HG02623 (cell line): ENCODE results near the gene PTPN4.
"Not testable (repeated sequence)": the region's sequence is repeated elsewhere in the genome, so short reads cannot be mapped to it uniquely, and the experiment has no call there.

Source experiments
- ATAC-seq: cut with Tn5 transposase; IDR thresholded peaks from one replicate; pipeline ENCODE4 v1.9.1; 2021; ENCODE audit warnings: moderate library complexity; ENCODE audit not compliant: unreplicated experiment

Gene PTPN4

DNA sequence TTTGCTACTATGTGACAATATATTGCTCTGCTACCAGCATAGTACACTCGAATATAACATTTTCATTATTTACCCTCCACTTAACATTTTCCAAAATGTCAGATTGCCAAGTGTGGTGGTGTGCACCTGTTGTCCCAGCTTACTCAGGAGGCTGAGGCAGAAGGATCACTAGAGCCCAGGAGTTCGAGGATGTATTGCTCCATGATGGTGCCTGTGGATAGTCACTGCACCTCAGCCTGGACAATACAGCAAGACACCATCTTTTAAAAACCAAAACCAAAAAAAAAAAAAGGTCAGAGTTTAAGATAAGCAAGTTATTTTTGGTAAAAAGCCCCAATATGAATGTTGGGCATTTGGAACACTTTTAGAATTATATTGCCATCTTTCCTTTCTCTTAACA lies 178.0 kb downstream of the PTPN4 start:
- ATAC-seq, result no peak

GRCh38 chr2:119939915-119940314 lies 180.2 kb downstream of the PTPN4 start:
- no peak for ATAC-seq

DNA sequence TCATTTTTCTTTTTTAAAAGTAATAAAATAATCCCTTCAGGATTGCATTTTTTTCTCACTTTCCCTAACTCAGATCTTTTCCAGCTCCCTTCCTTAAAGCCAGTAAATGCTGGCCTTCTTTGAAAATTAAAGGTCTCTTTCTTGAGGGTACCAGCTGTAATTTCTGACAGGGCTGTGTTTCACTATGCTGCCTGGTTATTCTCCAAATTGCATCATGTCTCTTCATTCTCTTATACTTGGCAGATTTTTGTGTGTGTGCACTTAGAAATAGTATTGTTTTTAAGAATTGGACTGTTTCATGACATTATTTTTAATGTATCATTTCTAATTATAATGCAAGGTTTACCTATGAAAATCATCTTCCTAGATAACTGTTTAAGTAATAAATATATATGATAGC lies 181.1 kb downstream of the PTPN4 start:
- ATAC-seq, result no peak

- no peak for ATAC-seq
Measured at GRCh38 chr2:119941388-119941787, 181.7 kb downstream of the PTPN4 start.

DNA sequence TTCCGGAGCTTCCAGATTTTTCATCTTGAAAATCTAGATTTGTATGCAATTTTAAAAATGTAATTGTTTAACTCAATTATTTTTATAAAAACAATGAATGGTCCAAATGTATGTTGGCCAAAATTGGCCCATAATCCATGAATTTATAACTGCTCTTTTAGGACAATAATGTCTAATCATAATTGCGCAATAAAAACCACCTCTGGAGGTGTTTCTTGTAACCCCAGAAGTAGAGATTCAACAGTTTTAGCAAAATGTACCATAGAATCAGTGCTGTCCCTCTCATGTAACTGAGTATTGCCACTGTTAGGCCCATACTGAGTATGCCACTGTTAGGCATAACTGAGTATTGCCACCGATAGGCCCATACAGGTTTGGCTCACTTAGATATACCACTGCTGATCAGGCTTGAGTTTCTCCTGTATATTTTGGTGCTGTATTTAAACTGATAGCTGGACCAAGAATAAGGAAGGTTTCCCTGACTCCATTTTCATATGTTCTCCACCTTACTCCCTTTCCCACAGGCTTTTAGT lies 182.3 kb downstream of the PTPN4 start:
- no peak for ATAC-seq

- no peak for ATAC-seq
Measured at GRCh38 chr2:119943058-119943457, 183.3 kb downstream of the PTPN4 start.

DNA sequence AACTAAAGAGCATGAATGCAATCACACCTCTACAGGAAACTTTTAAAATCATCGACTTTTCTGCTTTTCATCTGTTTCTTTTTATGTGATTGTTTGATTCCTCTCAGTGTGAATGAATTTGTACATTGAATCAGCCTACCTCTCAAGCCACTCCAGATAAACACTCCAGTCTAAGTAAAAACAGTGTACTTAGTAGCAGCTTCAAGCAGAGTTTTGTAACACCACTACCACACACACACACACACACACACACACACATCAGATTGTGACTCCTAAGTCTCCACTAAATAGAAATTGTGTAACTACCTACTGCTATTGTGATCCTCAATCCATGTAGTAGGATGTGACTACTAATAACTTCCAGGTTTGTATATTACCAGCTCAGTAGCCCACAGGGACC lies 187.8 kb downstream of the PTPN4 start:
- ATAC-seq, result no peak

- no peak for ATAC-seq
Measured at GRCh38 chr2:119950966-119951365, 191.2 kb downstream of the PTPN4 start.

GRCh38 chr2:119958670-119959268 lies 199.0 kb downstream of the PTPN4 start:
- no peak for ATAC-seq

- no peak for ATAC-seq
Measured at GRCh38 chr2:119960821-119961220, 201.1 kb downstream of the PTPN4 start.

- no peak for ATAC-seq
Measured at GRCh38 chr2:119981896-119982295, 222.2 kb downstream of the PTPN4 start.

GRCh38 chr2:119982506-119982905 lies 222.8 kb downstream of the PTPN4 start:
- no peak for ATAC-seq

GRCh38 chr2:119983108-119983507 lies 223.4 kb downstream of the PTPN4 start:
- ATAC-seq, result no peak

DNA sequence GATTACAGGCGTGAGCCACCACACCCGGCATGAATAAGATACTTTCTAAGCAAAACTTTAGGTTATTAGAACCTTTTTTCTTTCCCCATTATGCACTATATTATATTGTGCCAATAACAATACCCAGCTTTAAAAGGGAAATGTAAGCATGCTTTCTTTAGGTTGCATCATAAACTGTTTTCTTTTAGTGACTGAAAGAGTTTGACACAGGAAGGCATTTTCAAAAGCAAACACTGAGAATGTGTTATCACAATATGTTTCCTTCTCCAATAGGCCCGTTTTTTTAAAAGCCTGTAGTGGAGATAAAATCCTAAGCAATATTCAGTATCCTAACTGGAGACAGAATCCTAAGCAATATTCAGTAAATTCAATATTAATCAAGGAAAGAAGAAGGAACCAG lies 236.4 kb downstream of the PTPN4 start:
- no peak for ATAC-seq

DNA sequence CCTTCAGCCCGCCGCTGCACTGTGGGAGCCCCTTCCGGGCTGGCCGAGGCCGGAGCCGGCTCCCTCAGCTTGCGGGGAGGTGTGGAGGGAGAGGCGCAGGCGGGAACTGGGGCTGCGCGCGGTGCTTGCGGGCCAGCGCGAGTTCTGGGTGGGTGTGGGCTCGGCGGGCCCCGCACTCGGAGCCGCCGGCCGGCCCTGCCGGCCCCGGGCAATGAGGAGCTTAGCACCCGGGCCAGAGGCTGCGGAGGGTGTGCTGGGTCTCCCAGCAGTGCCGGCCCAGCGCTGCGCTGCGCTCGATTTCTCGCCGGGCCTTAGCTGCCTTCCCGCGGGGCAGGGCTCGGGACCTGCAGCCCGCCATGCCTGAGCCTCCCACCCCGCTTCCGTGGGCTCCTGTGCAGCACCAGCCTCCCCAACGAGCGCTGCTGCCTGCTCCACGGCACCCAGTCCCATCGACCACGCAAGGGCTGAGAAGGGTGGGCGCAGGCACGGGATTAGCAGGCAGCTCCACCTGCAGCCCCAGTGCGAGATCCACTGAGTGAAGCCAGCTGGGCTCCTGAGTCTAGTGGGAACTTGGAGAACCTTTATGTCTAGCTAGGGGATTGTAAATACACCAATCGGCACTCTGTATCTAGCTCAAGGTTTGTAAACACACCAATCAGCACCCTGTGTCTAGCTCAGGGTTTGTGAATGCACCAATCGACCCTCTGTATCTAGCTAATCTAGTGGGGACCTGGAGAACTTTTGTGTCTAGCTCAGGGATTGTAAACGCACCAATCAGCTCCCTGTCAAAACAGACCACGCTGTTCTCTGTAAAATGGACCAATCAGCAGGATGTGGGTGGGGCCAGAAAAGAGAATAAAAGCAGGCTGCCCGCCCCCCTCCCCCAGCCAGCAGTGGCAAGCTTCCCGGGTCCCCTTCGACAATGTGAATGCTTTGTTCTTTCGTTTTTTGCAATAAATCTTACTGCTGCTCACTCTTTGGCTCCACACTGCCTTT lies 237.5 kb downstream of the PTPN4 start:
- ATAC-seq, result not testable (repeated sequence)

DNA sequence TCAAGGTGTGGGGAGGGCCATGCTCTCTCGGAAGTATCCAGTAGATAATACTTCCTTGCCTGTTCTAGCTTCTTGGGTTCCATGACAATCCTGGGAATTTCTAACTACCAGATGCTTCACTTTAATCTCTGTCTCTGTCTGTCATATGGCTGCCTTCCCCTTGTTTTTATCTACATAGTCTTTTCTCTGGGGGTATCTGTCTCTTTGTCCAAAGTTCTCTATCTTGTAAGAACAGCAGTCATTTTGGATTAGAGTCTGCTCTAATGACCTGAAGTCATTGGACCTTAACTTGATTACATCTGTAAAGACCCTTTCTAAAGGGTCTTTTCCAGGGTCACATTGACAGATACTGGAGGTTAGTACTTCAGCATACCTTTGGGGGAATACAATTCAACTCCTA lies 241.7 kb downstream of the PTPN4 start:
- no peak for ATAC-seq

DNA sequence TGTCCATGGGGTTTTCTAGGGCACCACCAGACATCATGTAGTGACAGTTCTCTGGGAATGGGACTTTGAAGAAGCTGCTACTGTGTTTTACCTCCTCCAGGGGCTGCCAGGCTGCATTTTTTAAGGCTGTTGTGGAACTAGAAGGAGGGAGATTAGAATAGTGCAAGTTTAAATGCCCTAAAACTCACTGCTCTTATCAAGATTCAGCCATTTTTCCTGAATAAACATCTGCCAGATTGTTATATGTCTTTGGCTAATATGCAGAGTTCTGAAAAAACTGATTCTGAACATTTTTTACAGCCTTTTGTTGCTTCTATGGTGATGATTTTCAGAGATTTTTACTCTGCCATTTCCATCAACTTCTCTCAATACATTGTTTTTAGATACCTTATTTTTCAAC lies 244.5 kb downstream of the PTPN4 start:
- ATAC-seq, result no peak

DNA sequence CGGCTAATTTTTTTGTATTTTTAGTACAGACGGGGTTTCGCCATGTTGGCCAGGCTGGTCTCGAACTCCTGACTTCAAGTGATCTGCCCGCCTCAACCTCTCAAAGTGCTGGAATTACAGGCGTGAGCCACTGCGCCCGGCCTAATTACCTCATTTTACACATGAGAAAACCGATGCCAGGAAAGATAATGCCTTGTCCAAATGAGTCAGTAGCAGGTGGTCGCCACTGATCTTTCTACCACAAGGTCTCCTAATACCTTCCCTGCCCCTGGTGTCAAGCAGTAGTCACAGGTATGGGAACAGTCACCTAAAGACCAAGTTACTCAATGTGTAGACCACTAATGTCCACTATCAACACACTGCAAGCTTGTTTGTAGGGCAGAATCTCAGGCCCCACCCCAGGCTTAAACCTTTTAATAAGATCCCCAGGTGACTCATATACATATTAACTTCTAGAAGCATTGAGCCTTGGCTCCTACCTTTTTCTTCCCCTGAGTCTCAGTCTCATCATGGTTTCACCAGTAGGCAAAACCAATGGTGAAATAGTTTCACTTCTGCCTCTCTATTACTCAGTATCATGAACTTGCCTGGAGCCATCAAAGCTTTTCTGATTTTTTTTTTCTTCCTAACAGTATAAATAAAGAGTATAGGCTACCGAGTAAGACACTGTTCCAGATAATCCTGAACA lies 246.3 kb downstream of the PTPN4 start:
- ATAC-seq, result peak; percentile 88

DNA sequence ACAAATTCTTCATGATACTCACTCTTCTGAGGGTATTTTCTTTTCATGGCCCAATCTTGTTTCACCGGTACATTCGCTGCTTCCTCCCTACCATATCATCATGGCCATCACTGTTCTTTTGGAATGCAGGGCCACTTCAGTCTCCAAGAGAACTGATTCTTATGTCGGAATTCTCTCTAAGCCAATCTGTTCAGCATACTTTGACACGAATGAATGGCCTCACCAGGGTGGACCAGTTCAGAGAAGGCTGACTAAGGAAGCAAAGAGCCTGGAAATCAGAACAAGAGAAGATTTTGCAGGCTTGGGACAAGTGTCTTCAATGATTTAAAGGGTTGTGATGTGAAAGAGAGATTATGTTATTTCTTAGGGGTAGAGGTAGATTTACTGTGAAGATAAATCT lies 248.1 kb downstream of the PTPN4 start:
- ATAC-seq, result no peak

GRCh38 chr2:120012363-120012762 lies 252.6 kb downstream of the PTPN4 start:
- no peak for ATAC-seq

DNA sequence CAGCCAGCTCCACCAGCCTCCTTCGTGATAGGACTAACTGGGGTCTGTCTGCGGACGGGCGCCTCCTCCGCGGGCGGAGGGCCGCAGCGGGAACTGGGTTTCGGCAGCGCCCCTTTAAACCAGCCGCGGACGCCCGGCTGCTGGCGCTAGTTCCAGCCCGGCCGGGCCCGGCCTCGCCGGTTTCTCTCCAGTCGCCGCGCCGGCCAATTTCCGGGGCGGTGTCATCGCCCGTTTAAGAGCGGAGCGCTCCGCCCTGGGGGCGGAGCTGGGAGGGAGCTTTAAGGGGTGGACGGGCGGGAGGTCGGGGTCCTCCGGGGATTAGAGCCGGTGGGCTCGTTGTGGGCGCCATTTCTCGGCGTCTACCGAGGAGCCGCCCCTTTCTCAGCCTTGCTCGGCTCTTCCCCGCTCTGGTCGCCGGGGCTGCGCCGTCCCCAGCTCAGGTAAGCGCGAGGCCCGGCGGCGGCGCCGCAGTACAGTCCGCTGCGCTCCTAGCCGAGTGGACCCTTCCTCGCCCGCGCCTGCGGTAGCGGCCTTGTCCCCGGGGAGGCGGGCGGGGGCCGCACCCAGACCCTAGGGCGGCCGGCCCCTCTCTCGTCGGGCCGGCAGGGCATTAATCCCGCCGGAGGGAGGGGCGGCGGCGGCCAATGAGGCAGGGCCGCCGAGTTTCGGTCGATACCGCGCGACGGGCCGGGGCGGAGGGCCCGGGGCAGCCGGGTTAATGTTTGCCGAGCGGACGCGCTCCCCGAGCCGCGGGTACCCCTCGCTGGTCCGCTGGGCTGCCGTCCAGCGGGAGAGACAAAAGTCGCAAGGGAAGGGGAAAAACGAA lies 253.3 kb downstream of the PTPN4 start, which contains the start of gene EPB41L5:
Gene EPB41L5 (plus strand): TSS at position 307 of the 826 bp plus-strand sequence. CDS start 6,008 bp downstream, outside the sequence.
- ATAC-seq, result peak; percentile 94
